Activated B cell treated with CpG ODN at 0.5 μM for 24 hours (primary cell): Measurements from ENCODE around the gene HKDC1. TPM values are rescaled to one million over a fixed set of nuclear protein-coding genes. Genes with fewer than 3 reads are reported as not detected.
"Not testable (repeated sequence)": the region's sequence is repeated elsewhere in the genome, so short reads cannot be mapped to it uniquely, and the experiment has no call there.

Experiments
- ATAC-seq: fragments of 200-7000 bp; cut with Tn5 transposase; one replicate; pipeline ENCODE4 v1.10.0; 2021; ENCODE audit warnings: low read depth, mild to moderate bottlenecking, moderate library complexity
- CTCF ChIA-PET: fragments of 350-600 bp; sonication (Branson Sonifier 250); formaldehyde crosslinking; loops from one replicate; lab custom pipeline; 2021; ENCODE audit warnings: antibody characterized with exemption; lab: Charles Lee
- POLR2A ChIA-PET: fragments of 350-600 bp; sonication (Branson Sonifier 250); formaldehyde crosslinking; loops from one replicate; lab custom pipeline; 2021; ENCODE audit warnings: antibody characterized with exemption; lab: Charles Lee
- DNase-seq: peaks from one replicate; pipeline ENCODE4 v3.0.0; 2022
- H3K27ac Mint-ChIP-seq: one replicate; pipeline ENCODE4 v1.8.0; 2020; ENCODE audit warnings: mixed read lengths
- H3K27me3 Mint-ChIP-seq: one replicate; pipeline ENCODE4 v1.8.0; 2021; ENCODE audit warnings: mixed read lengths
- H3K36me3 Mint-ChIP-seq: one replicate; pipeline ENCODE4 v1.8.0; 2021; ENCODE audit warnings: low read depth, mixed read lengths
- H3K4me1 Mint-ChIP-seq: one replicate; pipeline ENCODE4 v1.8.0; 2021; ENCODE audit warnings: mixed read lengths
- H3K4me3 Mint-ChIP-seq: one replicate; pipeline ENCODE4 v1.8.0; 2020; ENCODE audit warnings: mild to moderate bottlenecking, mixed read lengths
- H3K9me3 Mint-ChIP-seq: one replicate; pipeline ENCODE4 v1.8.0; 2020; ENCODE audit warnings: mixed read lengths
- CTCF ChIP-seq: fragments of 200-600 bp; IDR thresholded peaks from one replicate; pipeline ENCODE4 v1.8.0; 2022; ENCODE audit warnings: antibody characterized with exemption, mild to moderate bottlenecking
- intact Hi-C: fragments of 100-400 bp; cut with micrococcal nuclease; formaldehyde crosslinking; loops from one replicate; pipeline ENCODE4 v1.15.1; 2024
- total RNA-seq: library from RNA; stranded (reverse); gene quantifications from 2 replicates; pipeline ENCODE4 v1.2.3, GENCODE V29; 2022

HKDC1 gene
- total RNA-seq, 1 donor from 2014 or later, result not detected

- peaks cover 19% of the 10 kb centered on the region for H3K4me1 Mint-ChIP-seq
- H3K9me3 Mint-ChIP-seq, result no peaks in the 10 kb centered on the region
- ChIA-PET CTCF (interaction anchor here (0.7 kb wide), 1 partner anchor 48 kb away, joined by 3 read pairs; no protein-coding TSS in a partner anchor), POLR2A (no interaction called here)
- no peaks in the 10 kb centered on the region for H3K27me3 Mint-ChIP-seq
- TF ChIP-seq CTCF, result no peak
- H3K36me3 Mint-ChIP-seq, result no peaks in the 10 kb centered on the region
- DNase-seq (no peak), ATAC-seq (no peak)
- intact Hi-C loops, result no loop called here
- no peak overlapping the region for H3K27ac Mint-ChIP-seq
- H3K4me3 Mint-ChIP-seq, result no peak overlapping the region
Observed at GRCh38 chr10:69281507-69282413, 61.6 kb downstream of the HKDC1 start.

GRCh38 chr10:69284402-69284801 is 64.3 kb downstream of the HKDC1 start:
- H3K4me1 Mint-ChIP-seq, H3K4me3 Mint-ChIP-seq, H3K27ac Mint-ChIP-seq, CTCF ChIA-PET, H3K36me3 Mint-ChIP-seq, intact Hi-C loops, ATAC-seq, POLR2A ChIA-PET, DNase-seq, H3K27me3 Mint-ChIP-seq, H3K9me3 Mint-ChIP-seq: not testable (repeated sequence)

GRCh38 chr10:69285699-69286098 is 65.6 kb downstream of the HKDC1 start:
- ATAC-seq (no peak), DNase-seq (no peak)
- TF ChIP-seq CTCF, result no peak
- no peak overlapping the region for H3K27ac Mint-ChIP-seq
- no peaks in the 10 kb centered on the region for H3K4me1 Mint-ChIP-seq
- H3K36me3 Mint-ChIP-seq, result no peaks in the 10 kb centered on the region
- H3K4me3 Mint-ChIP-seq, result no peak overlapping the region
- intact Hi-C loops, result no loop called here
- ChIA-PET POLR2A (no interaction called here), CTCF (no interaction called here)
- H3K27me3 Mint-ChIP-seq, result no peaks in the 10 kb centered on the region
- H3K9me3 Mint-ChIP-seq, result no peaks in the 10 kb centered on the region

- no peak for TF ChIP-seq CTCF
- Mint-ChIP-seq H3K27me3 (no peaks in the 10 kb centered on the region), H3K27ac (no peak overlapping the region), H3K4me3 (no peak overlapping the region), H3K9me3 (no peaks in the 10 kb centered on the region), H3K36me3 (no peaks in the 10 kb centered on the region), H3K4me1 (no peaks in the 10 kb centered on the region)
- CTCF ChIA-PET, result no interaction called here
- intact Hi-C loops, result no loop called here
- ATAC-seq (no peak), DNase-seq (no peak)
- POLR2A ChIA-PET, result no interaction called here
Observed at GRCh38 chr10:69287181-69287580, 67.0 kb downstream of the HKDC1 start.

GRCh38 chr10:69290993-69291392 is 70.9 kb downstream of the HKDC1 start:
- no peak overlapping the region for H3K27ac Mint-ChIP-seq
- ATAC-seq, result no peak
- ChIA-PET CTCF (no interaction called here), POLR2A (no interaction called here)
- TF ChIP-seq CTCF, result no peak
- intact Hi-C loops, result no loop called here
- no peaks in the 10 kb centered on the region for H3K4me1 Mint-ChIP-seq
- no peaks in the 10 kb centered on the region for H3K9me3 Mint-ChIP-seq
- DNase-seq, result no peak
- no peaks in the 10 kb centered on the region for H3K36me3 Mint-ChIP-seq
- H3K27me3 Mint-ChIP-seq, result no peaks in the 10 kb centered on the region
- no peak overlapping the region for H3K4me3 Mint-ChIP-seq
